HEK293 (cell line): Measurements from ENCODE around the gene RPGRIP1L.

Experiments
- KLF16 ChIP-seq: fragments of 450-650 bp; formaldehyde crosslinking; IDR thresholded peaks from 2 replicates; pipeline ENCODE4 v1.5.1; 2017; ENCODE audit warnings: missing biosample characterization, missing genetic modification characterization
- PRDM1 ChIP-seq: fragments of 450-650 bp; formaldehyde crosslinking; IDR thresholded peaks from 2 replicates; pipeline ENCODE4; 2016; ENCODE audit warnings: missing biosample characterization, missing genetic modification characterization
- ZFP41 ChIP-seq: fragments of 450-650 bp; formaldehyde crosslinking; IDR thresholded peaks from 2 replicates; pipeline ENCODE4 v1.5.1; 2016; ENCODE audit warnings: missing biosample characterization, missing genetic modification characterization, borderline replicate concordance
- ZNF175 ChIP-seq: fragments of 450-650 bp; formaldehyde crosslinking; IDR thresholded peaks from 2 replicates; pipeline ENCODE4 v1.5.1; 2016; ENCODE audit warnings: missing biosample characterization, missing genetic modification characterization
- ZNF274 ChIP-seq, 2 experiments: fragments of 200-500 bp in 1 of 2; fragments of 450-650 bp in 1 of 2; sonication (Bioruptor generic) in 1 of 2; formaldehyde crosslinking in 1 of 2; IDR thresholded peaks; 2 replicates each; pipeline versions ENCODE4 v1.5.1 to v1.6.1; 2014 to 2016; ENCODE audit warnings: borderline replicate concordance in 1 of 2, inconsistent platforms in 1 of 2, low read length in 1 of 2, missing biosample characterization in 1 of 2, missing genetic modification characterization in 1 of 2
- ZNF792 ChIP-seq: fragments of 450-650 bp; formaldehyde crosslinking; IDR thresholded peaks from 2 replicates; pipeline ENCODE4 v1.5.1; 2016; ENCODE audit warnings: missing biosample characterization, missing genetic modification characterization
- TF ChIP-seq, protein P1 (sequence below): fragments of 450-650 bp; formaldehyde crosslinking; IDR thresholded peaks from 2 replicates; pipeline ENCODE4 v1.5.1; 2016; ENCODE audit warnings: missing biosample characterization, missing genetic modification characterization
- TF ChIP-seq, protein P2 (sequence below): fragments of 450-650 bp; formaldehyde crosslinking; IDR thresholded peaks from 2 replicates; pipeline ENCODE4 v1.5.1; 2016; ENCODE audit warnings: missing biosample characterization, missing genetic modification characterization
- TF ChIP-seq, protein P3 (sequence below): sonication (generic); formaldehyde crosslinking; IDR thresholded peaks from 2 replicates; pipeline ENCODE4 v1.8.1; 2022; ENCODE audit warnings: mild to moderate bottlenecking, moderate library complexity, missing genetic modification reagents
- TF ChIP-seq, protein P4 (sequence below): fragments of 450-650 bp; formaldehyde crosslinking; IDR thresholded peaks from 2 replicates; pipeline ENCODE4 v1.5.1; 2016; ENCODE audit warnings: missing biosample characterization, missing genetic modification characterization
- TF ChIP-seq, protein P5 (sequence below): fragments of 450-650 bp; IDR thresholded peaks from 2 replicates; pipeline ENCODE4 v1.5.1; 2018; ENCODE audit warnings: missing biosample characterization, mild to moderate bottlenecking, missing genetic modification characterization
- TF ChIP-seq, protein P6 (sequence below): fragments of 450-650 bp; formaldehyde crosslinking; IDR thresholded peaks from 2 replicates; pipeline ENCODE4 v1.5.1; 2016; ENCODE audit warnings: missing biosample characterization, missing genetic modification characterization, low read depth
- TF ChIP-seq, protein P7 (sequence below): fragments of 450-650 bp; formaldehyde crosslinking; IDR thresholded peaks from 2 replicates; pipeline ENCODE4 v1.5.1; 2016; ENCODE audit warnings: missing biosample characterization, missing genetic modification characterization
- TF ChIP-seq, protein P8 (sequence below): fragments of 450-650 bp; formaldehyde crosslinking; IDR thresholded peaks from 2 replicates; pipeline ENCODE4 v1.5.1; 2016; ENCODE audit warnings: missing biosample characterization, missing genetic modification characterization

DNA sequence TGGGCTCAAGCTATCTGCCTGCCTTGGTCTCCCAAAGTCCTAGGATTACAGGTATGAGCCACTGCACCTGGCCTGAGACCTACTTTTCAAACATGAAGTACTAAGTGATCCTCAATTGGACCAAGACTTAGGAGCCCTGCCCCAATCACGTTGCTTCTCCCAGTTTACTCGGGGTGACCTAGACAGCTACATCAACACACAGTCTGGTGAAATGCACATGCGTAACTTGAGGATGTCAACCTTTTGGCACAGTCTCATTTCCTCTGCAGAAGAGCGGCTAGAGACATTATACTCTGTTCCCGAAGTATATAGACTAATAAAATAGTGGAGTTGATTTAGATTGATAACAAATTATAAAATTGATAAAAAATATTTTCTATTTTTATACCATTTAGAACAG lies 17.4 kb upstream of the RPGRIP1L start:
- TF ChIP-seq, protein P1, sequence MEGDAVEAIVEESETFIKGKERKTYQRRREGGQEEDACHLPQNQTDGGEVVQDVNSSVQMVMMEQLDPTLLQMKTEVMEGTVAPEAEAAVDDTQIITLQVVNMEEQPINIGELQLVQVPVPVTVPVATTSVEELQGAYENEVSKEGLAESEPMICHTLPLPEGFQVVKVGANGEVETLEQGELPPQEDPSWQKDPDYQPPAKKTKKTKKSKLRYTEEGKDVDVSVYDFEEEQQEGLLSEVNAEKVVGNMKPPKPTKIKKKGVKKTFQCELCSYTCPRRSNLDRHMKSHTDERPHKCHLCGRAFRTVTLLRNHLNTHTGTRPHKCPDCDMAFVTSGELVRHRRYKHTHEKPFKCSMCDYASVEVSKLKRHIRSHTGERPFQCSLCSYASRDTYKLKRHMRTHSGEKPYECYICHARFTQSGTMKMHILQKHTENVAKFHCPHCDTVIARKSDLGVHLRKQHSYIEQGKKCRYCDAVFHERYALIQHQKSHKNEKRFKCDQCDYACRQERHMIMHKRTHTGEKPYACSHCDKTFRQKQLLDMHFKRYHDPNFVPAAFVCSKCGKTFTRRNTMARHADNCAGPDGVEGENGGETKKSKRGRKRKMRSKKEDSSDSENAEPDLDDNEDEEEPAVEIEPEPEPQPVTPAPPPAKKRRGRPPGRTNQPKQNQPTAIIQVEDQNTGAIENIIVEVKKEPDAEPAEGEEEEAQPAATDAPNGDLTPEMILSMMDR: no peak
- TF ChIP-seq, protein P2, sequence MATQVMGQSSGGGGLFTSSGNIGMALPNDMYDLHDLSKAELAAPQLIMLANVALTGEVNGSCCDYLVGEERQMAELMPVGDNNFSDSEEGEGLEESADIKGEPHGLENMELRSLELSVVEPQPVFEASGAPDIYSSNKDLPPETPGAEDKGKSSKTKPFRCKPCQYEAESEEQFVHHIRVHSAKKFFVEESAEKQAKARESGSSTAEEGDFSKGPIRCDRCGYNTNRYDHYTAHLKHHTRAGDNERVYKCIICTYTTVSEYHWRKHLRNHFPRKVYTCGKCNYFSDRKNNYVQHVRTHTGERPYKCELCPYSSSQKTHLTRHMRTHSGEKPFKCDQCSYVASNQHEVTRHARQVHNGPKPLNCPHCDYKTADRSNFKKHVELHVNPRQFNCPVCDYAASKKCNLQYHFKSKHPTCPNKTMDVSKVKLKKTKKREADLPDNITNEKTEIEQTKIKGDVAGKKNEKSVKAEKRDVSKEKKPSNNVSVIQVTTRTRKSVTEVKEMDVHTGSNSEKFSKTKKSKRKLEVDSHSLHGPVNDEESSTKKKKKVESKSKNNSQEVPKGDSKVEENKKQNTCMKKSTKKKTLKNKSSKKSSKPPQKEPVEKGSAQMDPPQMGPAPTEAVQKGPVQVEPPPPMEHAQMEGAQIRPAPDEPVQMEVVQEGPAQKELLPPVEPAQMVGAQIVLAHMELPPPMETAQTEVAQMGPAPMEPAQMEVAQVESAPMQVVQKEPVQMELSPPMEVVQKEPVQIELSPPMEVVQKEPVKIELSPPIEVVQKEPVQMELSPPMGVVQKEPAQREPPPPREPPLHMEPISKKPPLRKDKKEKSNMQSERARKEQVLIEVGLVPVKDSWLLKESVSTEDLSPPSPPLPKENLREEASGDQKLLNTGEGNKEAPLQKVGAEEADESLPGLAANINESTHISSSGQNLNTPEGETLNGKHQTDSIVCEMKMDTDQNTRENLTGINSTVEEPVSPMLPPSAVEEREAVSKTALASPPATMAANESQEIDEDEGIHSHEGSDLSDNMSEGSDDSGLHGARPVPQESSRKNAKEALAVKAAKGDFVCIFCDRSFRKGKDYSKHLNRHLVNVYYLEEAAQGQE (tag by site-specific recombination): no peak
- TF ChIP-seq, protein P3, sequence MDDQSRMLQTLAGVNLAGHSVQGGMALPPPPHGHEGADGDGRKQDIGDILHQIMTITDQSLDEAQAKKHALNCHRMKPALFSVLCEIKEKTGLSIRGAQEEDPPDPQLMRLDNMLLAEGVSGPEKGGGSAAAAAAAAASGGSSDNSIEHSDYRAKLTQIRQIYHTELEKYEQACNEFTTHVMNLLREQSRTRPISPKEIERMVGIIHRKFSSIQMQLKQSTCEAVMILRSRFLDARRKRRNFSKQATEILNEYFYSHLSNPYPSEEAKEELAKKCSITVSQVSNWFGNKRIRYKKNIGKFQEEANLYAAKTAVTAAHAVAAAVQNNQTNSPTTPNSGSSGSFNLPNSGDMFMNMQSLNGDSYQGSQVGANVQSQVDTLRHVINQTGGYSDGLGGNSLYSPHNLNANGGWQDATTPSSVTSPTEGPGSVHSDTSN (CRISPR knock-in tag): no peak
- TF ChIP-seq, protein P4, sequence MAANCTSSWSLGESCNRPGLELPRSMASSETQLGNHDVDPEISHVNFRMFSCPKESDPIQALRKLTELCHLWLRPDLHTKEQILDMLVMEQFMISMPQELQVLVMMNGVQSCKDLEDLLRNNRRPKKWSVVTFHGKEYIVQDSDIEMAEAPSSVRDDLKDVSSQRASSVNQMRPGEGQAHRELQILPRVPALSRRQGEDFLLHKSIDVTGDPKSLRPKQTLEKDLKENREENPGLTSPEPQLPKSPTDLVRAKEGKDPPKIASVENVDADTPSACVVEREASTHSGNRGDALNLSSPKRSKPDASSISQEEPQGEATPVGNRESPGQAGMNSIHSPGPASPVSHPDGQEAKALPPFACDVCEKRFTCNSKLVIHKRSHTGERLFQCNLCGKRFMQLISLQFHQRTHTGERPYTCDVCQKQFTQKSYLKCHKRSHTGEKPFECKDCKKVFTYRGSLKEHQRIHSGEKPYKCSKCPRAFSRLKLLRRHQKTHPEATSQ: no peak
- TF ChIP-seq ZNF175 (tag by site-specific recombination) (no peak), PRDM1 (tag by site-specific recombination) (no peak), ZNF792 (tag by site-specific recombination) (no peak), ZNF274 (IDR thresholded peaks at IDR 0.05; ENCODE audit: low read length) (no peak), ZNF274 (tag by site-specific recombination; IDR thresholded peaks at IDR 0.05; ENCODE audit: borderline replicate concordance) (no peak), KLF16 (tag by site-specific recombination) (no peak), ZFP41 (tag by site-specific recombination) (no peak)
- TF ChIP-seq, protein P5, sequence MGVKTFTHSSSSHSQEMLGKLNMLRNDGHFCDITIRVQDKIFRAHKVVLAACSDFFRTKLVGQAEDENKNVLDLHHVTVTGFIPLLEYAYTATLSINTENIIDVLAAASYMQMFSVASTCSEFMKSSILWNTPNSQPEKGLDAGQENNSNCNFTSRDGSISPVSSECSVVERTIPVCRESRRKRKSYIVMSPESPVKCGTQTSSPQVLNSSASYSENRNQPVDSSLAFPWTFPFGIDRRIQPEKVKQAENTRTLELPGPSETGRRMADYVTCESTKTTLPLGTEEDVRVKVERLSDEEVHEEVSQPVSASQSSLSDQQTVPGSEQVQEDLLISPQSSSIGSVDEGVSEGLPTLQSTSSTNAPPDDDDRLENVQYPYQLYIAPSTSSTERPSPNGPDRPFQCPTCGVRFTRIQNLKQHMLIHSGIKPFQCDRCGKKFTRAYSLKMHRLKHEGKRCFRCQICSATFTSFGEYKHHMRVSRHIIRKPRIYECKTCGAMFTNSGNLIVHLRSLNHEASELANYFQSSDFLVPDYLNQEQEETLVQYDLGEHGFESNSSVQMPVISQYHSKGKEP (tag by site-specific recombination): no peak
- TF ChIP-seq, protein P6, sequence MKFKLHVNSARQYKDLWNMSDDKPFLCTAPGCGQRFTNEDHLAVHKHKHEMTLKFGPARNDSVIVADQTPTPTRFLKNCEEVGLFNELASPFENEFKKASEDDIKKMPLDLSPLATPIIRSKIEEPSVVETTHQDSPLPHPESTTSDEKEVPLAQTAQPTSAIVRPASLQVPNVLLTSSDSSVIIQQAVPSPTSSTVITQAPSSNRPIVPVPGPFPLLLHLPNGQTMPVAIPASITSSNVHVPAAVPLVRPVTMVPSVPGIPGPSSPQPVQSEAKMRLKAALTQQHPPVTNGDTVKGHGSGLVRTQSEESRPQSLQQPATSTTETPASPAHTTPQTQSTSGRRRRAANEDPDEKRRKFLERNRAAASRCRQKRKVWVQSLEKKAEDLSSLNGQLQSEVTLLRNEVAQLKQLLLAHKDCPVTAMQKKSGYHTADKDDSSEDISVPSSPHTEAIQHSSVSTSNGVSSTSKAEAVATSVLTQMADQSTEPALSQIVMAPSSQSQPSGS (tag by site-specific recombination): no peak
- TF ChIP-seq, protein P7, sequence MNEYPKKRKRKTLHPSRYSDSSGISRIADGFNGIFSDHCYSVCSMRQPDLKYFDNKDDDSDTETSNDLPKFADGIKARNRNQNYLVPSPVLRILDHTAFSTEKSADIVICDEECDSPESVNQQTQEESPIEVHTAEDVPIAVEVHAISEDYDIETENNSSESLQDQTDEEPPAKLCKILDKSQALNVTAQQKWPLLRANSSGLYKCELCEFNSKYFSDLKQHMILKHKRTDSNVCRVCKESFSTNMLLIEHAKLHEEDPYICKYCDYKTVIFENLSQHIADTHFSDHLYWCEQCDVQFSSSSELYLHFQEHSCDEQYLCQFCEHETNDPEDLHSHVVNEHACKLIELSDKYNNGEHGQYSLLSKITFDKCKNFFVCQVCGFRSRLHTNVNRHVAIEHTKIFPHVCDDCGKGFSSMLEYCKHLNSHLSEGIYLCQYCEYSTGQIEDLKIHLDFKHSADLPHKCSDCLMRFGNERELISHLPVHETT (tag by site-specific recombination): no peak
- TF ChIP-seq, protein P8, sequence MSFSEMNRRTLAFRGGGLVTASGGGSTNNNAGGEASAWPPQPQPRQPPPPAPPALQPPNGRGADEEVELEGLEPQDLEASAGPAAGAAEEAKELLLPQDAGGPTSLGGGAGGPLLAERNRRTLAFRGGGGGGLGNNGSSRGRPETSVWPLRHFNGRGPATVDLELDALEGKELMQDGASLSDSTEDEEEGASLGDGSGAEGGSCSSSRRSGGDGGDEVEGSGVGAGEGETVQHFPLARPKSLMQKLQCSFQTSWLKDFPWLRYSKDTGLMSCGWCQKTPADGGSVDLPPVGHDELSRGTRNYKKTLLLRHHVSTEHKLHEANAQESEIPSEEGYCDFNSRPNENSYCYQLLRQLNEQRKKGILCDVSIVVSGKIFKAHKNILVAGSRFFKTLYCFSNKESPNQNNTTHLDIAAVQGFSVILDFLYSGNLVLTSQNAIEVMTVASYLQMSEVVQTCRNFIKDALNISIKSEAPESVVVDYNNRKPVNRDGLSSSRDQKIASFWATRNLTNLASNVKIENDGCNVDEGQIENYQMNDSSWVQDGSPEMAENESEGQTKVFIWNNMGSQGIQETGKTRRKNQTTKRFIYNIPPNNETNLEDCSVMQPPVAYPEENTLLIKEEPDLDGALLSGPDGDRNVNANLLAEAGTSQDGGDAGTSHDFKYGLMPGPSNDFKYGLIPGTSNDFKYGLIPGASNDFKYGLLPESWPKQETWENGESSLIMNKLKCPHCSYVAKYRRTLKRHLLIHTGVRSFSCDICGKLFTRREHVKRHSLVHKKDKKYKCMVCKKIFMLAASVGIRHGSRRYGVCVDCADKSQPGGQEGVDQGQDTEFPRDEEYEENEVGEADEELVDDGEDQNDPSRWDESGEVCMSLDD (tag by site-specific recombination): no peak
